GM12878 (cell line): Measurements from ENCODE around the gene FILIP1L. TPM values are rescaled to one million over a fixed set of nuclear protein-coding genes. Genes with fewer than 3 reads are reported as not detected.

ENCODE experiments used
- ATAC-seq: fragments of 200-7000 bp; cut with Tn5 transposase; 3 replicates; pipeline ENCODE4 v1.9.1; 2020; ENCODE audit warnings: mild to moderate bottlenecking, moderate library complexity
- BruUV-seq: library from RNA; stranded (reverse); fragments of 400-500 nt; replicated peaks from 2 replicates; lab custom pipeline; 2021; lab: Mats Ljungman, UMichigan
- CTCF ChIA-PET: fragments of 300-600 bp; sonication (Branson Sonifier 250); formaldehyde crosslinking; extraction: SDS; loops from one replicate; lab custom pipeline; 2021; ENCODE audit warnings: inconsistent platforms; lab: Yijun Ruan, JAX
- POLR2A ChIA-PET: fragments of 350-600 bp; formaldehyde crosslinking; extraction: SDS; loops from one replicate; lab custom pipeline; 2021; ENCODE audit warnings: inconsistent platforms; lab: Charles Lee
- RAD21 ChIA-PET: fragments of 300-600 bp; sonication (Branson Sonifier 250); formaldehyde crosslinking; loops from one replicate; lab custom pipeline; 2023; ENCODE audit warnings: antibody characterized with exemption; ENCODE audit not compliant: unreplicated experiment; lab: Charles Lee
- SMC1A ChIA-PET: fragments of 300-600 bp; sonication (Branson Sonifier 250); formaldehyde crosslinking; loops from one replicate; lab custom pipeline; 2023; ENCODE audit not compliant: unreplicated experiment, uncharacterized antibody; lab: Charles Lee
- DNase-seq: peaks from one replicate; pipeline ENCODE4 v3.0.0-alpha.2; 2011; ENCODE audit warnings: low read depth, low spot score
- FAIRE-seq: peaks from 3 replicates; lab custom pipeline; 2011; peaks lifted over from hg19 to GRCh38; lab: Jason Lieb, UNC
- H2AFZ ChIP-seq: 2 replicates; pipeline ENCODE4 v1.6.0; 2011; ENCODE audit warnings: low read depth, low read length, control low read depth; ENCODE audit not compliant: control insufficient read depth
- H3K27ac ChIP-seq: 2 replicates; pipeline ENCODE4 v1.5.1; 2011; ENCODE audit warnings: control low read depth; ENCODE audit not compliant: control insufficient read depth, insufficient read depth
- H3K27me3 ChIP-seq, 2 experiments: replicated peaks in 1 of 2; 2 replicates each; pipeline versions ENCODE4 v1.6.0 to v1.6.1; 2011; ENCODE audit warnings: low read length in 1 of 2; ENCODE audit not compliant: control insufficient read depth in 2 of 2, insufficient read depth in 2 of 2
- H3K36me3 ChIP-seq, 2 experiments: 2 replicates each; pipeline ENCODE4 v1.5.1; 2011; ENCODE audit warnings: low read length in 1 of 2; ENCODE audit not compliant: control insufficient read depth in 2 of 2, insufficient read depth in 2 of 2
- H3K4me1 ChIP-seq: 2 replicates; pipeline ENCODE4 v1.6.1; 2011; ENCODE audit warnings: mild to moderate bottlenecking, low read length, moderate library complexity, mixed read lengths; ENCODE audit not compliant: control insufficient read depth, insufficient read depth
- H3K4me2 ChIP-seq: 2 replicates; pipeline ENCODE4 v1.6.0; 2011; ENCODE audit warnings: control low read depth; ENCODE audit not compliant: control insufficient read depth, insufficient read depth
- H3K4me3 ChIP-seq: fragments of 200-600 bp; sonication (generic); 2 replicates; pipeline ENCODE4 v1.5.1; 2016
- H3K79me2 ChIP-seq: 2 replicates; pipeline ENCODE4 v1.6.0; 2011; ENCODE audit warnings: low read length; ENCODE audit not compliant: control insufficient read depth, insufficient read depth
- H3K9ac ChIP-seq: 2 replicates; pipeline ENCODE4 v1.8.0; 2011; ENCODE audit warnings: low read length, control low read depth, mixed read lengths; ENCODE audit not compliant: control insufficient read depth, insufficient read depth
- H3K9me3 ChIP-seq: replicated peaks from 3 replicates; pipeline ENCODE4 v1.5.1; 2011; ENCODE audit warnings: mild to moderate bottlenecking, low read length; ENCODE audit not compliant: control insufficient read depth, insufficient read depth
- H4K20me1 ChIP-seq: 2 replicates; pipeline ENCODE4 v1.6.0; 2011; ENCODE audit not compliant: control insufficient read depth, insufficient read depth
- DPF2 ChIP-seq: fragments of 450-650 bp; IDR thresholded peaks from 2 replicates; pipeline ENCODE4 v1.6.1; 2017; ENCODE audit warnings: mild to moderate bottlenecking
- ETV6 ChIP-seq, 2 experiments: fragments of 450-650 bp in 1 of 2; IDR thresholded peaks in 1 of 2; conservative IDR thresholded peaks in 1 of 2; 2 replicates each; pipeline ENCODE4 v1.6.1; 2014; ENCODE audit warnings: antibody characterized with exemption in 1 of 2, borderline replicate concordance in 1 of 2, low read depth in 1 of 2, mild to moderate bottlenecking in 1 of 2, moderate library complexity in 1 of 2
- POU2F2 ChIP-seq: IDR thresholded peaks from 3 replicates; pipeline ENCODE4 v1.6.1; 2011; ENCODE audit warnings: low read depth, mild to moderate bottlenecking, low read length, borderline replicate concordance
- SMAD1 ChIP-seq: fragments of 450-650 bp; IDR thresholded peaks from 2 replicates; pipeline ENCODE4 v1.6.1; 2018; ENCODE audit warnings: mild to moderate bottlenecking, low read depth; ENCODE audit not compliant: partially characterized antibody
- ZBED1 ChIP-seq: IDR thresholded peaks from 2 replicates; pipeline ENCODE4 v1.6.1; 2016; ENCODE audit warnings: borderline replicate concordance
- ZNF217 ChIP-seq: fragments of 450-650 bp; IDR thresholded peaks from 2 replicates; pipeline ENCODE4 v1.6.1; 2017; ENCODE audit warnings: antibody characterized with exemption, mild to moderate bottlenecking
- WGBS: methylation state at CpG from one replicate; pipeline ENCODE4 v1.1.6; 2016; ENCODE audit warnings: low lambda C conversion rate; ENCODE audit not compliant: insufficient replicate concordance, insufficient coverage; ENCODE audit errors: missing lambda C conversion rate; 5-methylcytosine and 5-hydroxymethylcytosine counted together
- in situ Hi-C: fragments of 300-500 bp; cut with MboI; formaldehyde crosslinking; loops from 9 replicates; pipeline ENCODE4 v1.14.3; 2018; ENCODE audit warnings: mixed read lengths
- intact Hi-C: fragments of 100-400 bp; cut with micrococcal nuclease; formaldehyde crosslinking; loops from one replicate; pipeline ENCODE4 v1.14.2; 2022; ENCODE audit not compliant: unreplicated experiment
- polyA plus RNA-seq, 11 experiments: library from polyadenylated mRNA; depleted of rRNA in 4 of 11; unstranded in 6 of 11; stranded (reverse) in 5 of 11; fragments of >200 nt; fragmentation: Nextera tagmentation in 4 of 11; fragmentation: Illumina TruSeq in 1 of 11; extraction: Ambion mirVana in 4 of 11; extraction: Trizol in 1 of 11; gene quantifications; 1 replicate in 1 of 11; 2 replicates in 10 of 11; pipeline versions ENCODE4 v1.2.1 to v1.2.3, GENCODE V29; 2011 to 2016; ENCODE audit warnings: inconsistent platforms in 2 of 11, missing spikeins in 2 of 11, low read depth in 1 of 11
- total RNA-seq, 4 experiments: library from RNA; depleted of rRNA in 3 of 4; stranded (reverse); fragments of >200 nt in 3 of 4; fragmentation: Illumina TruSeq in 1 of 4; extraction: Trizol in 1 of 4; gene quantifications; 2 replicates each; pipeline versions ENCODE4 v1.2.1 to v1.2.3, GENCODE V29; 2013 to 2021
- TF ChIP-seq, protein P1 (sequence below): fragments of 450-650 bp; IDR thresholded peaks from 2 replicates; pipeline ENCODE4 v1.6.1; 2017; ENCODE audit warnings: antibody characterized with exemption, mild to moderate bottlenecking, moderate library complexity

FILIP1L gene
- total and polyA plus RNA-seq, 10 of the 15 experiments (the other 5 are each of a cell fraction or from before 2014, with no cell fraction given): 0.24 to 6.1 (median 3.5) TPM

DNA sequence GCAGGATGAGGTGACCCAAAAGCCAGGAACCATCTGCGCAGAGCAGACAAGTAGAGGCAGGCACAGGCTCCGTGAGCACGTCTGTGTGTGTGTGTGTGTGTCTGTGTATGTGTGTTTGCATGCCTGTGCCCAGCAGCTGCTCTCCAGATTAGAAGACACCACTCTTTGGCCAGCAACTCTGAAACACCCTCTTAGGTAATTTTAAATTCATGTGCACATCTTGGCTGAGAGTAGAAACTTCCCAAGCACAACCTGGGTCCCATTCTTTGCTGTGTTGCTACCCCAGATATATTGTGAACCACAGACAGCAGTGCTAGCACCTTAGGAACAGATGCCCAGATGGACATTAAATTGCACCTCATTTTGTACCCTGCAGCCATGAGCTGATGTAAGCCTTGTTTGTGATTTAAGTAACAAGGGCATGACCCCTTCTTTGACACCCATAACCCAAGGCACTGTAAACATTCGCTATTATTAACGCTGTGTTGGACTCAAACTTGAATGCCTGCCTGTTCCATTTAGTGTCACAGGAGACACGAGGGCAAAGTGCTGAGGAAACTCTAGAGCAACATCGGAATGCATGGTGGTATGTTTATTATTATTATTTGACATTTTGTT is at the start of gene FILIP1L (continued):
- TF ChIP-seq, protein P1, sequence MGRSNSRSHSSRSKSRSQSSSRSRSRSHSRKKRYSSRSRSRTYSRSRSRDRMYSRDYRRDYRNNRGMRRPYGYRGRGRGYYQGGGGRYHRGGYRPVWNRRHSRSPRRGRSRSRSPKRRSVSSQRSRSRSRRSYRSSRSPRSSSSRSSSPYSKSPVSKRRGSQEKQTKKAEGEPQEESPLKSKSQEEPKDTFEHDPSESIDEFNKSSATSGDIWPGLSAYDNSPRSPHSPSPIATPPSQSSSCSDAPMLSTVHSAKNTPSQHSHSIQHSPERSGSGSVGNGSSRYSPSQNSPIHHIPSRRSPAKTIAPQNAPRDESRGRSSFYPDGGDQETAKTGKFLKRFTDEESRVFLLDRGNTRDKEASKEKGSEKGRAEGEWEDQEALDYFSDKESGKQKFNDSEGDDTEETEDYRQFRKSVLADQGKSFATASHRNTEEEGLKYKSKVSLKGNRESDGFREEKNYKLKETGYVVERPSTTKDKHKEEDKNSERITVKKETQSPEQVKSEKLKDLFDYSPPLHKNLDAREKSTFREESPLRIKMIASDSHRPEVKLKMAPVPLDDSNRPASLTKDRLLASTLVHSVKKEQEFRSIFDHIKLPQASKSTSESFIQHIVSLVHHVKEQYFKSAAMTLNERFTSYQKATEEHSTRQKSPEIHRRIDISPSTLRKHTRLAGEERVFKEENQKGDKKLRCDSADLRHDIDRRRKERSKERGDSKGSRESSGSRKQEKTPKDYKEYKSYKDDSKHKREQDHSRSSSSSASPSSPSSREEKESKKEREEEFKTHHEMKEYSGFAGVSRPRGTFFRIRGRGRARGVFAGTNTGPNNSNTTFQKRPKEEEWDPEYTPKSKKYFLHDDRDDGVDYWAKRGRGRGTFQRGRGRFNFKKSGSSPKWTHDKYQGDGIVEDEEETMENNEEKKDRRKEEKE: no peak
- TF ChIP-seq SMAD1 (no peak), ZNF217 (no peak), ETV6 (conservative IDR thresholded peaks at IDR 0.05 in 1 of 2, IDR thresholded peaks at IDR 0.05 in 1 of 2; ENCODE audit: borderline replicate concordance in 1 of 2, low read depth in 1 of 2) (no peak)

DNA sequence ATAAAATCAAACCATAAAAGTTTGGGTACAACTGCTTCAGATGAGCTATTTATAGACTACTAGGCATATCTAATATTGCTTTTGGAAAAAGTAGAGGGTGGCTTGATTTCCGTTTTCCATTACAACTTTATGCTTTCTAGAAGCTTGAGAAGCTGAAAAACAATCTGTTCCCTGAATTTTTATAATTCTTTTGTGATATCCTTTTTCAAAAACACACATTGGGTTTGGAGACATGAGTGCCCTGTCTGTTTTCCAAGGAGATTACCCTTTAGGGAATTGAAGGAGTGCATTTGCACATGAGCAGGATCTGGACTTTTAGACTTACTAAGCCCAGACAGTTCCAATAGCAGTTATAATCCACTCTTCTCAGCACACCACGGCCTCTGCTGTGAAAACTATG is 49.5 kb upstream of the FILIP1L start:
- POLR2A ChIA-PET: no interaction called here
- no peaks in the 10 kb centered on the region for H4K20me1 ChIP-seq
- FAIRE-seq (no peak), DNase-seq (no peak), ATAC-seq (no peak)
- intact Hi-C loops: no loop called here
- in situ Hi-C loops: no loop called here
- no peak for TF ChIP-seq DPF2
- no peak for TF ChIP-seq ZBED1
- no peak for TF ChIP-seq POU2F2
- RAD21 ChIA-PET: no interaction called here
- no peak overlapping the region for H3K4me3 ChIP-seq
- no peaks in the 10 kb centered on the region for H3K27me3 ChIP-seq
- H3K4me2 ChIP-seq: no peak overlapping the region
- SMC1A ChIA-PET: interaction anchor here (0.6 to 1.9 kb wide), 5 partner anchors 9 to 28 kb away, joined by 3 to 7 read pairs (median 4); no protein-coding TSS in a partner anchor
- H3K36me3 ChIP-seq: no peaks in the 10 kb centered on the region
- H3K27ac ChIP-seq: no peak overlapping the region
- BruUV-seq: no TSS peak
- H3K79me2 ChIP-seq: no peaks in the 10 kb centered on the region
- H3K4me1 ChIP-seq: no peaks in the 10 kb centered on the region
- whole genome bisulfite sequencing: 79% methylated on average over 2 of the region's 2 CpGs
- no peaks in the 10 kb centered on the region for H3K9me3 ChIP-seq
- no peak overlapping the region for H2AFZ ChIP-seq
- H3K9ac ChIP-seq: no peak overlapping the region
- CTCF ChIA-PET: interaction anchor here (1.0 to 1.1 kb wide), 2 partner anchors 9 to 94 kb away, joined by 3 read pairs; no protein-coding TSS in a partner anchor
